HepG2 (cell line): ENCODE results near the gene MARS1. TPM values are rescaled to one million over a fixed set of nuclear protein-coding genes. Genes with fewer than 3 reads are reported as not detected.

Experiments
- ATF7 ChIP-seq, 2 experiments: fragments of 450-650 bp in 1 of 2; sonication (generic) in 1 of 2; formaldehyde crosslinking in 1 of 2; IDR thresholded peaks; 2 replicates each; pipeline versions ENCODE4 v1.4.0 to v1.6.1; 2016 to 2020; ENCODE audit warnings: antibody characterized with exemption in 1 of 2, mild to moderate bottlenecking in 1 of 2, missing genetic modification reagents in 1 of 2
- KLF16 ChIP-seq, 2 experiments: sonication (generic) in 1 of 2; formaldehyde crosslinking in 1 of 2; IDR thresholded peaks; 2 replicates each; pipeline versions ENCODE4 v1.6.1 to v1.8.0; 2016 to 2023; ENCODE audit warnings: missing genetic modification reagents in 2 of 2, missing compliant biosample characterization in 1 of 2
- MATR3 ChIP-seq: sonication (generic); formaldehyde crosslinking; IDR thresholded peaks from 2 replicates; pipeline ENCODE4 v1.4.0; 2020; ENCODE audit warnings: missing genetic modification reagents
- MTA3 ChIP-seq: sonication (generic); formaldehyde crosslinking; IDR thresholded peaks from 2 replicates; pipeline ENCODE4 v1.4.0; 2020; ENCODE audit warnings: missing genetic modification reagents
- MXD4 ChIP-seq: IDR thresholded peaks from 2 replicates; pipeline ENCODE4 v1.6.1; 2016; ENCODE audit warnings: mild to moderate bottlenecking, missing biosample characterization, missing genetic modification reagents
- PITX1 ChIP-seq: sonication (generic); formaldehyde crosslinking; IDR thresholded peaks from 2 replicates; pipeline ENCODE4 v1.5.1; 2020; ENCODE audit warnings: mild to moderate bottlenecking, missing genetic modification reagents
- SALL2 ChIP-seq: sonication (generic); formaldehyde crosslinking; IDR thresholded peaks from 2 replicates; pipeline ENCODE4 v1.8.1; 2023; ENCODE audit warnings: mild to moderate bottlenecking, missing genetic modification reagents, inconsistent platforms
- SATB2 ChIP-seq: sonication (generic); formaldehyde crosslinking; IDR thresholded peaks from 2 replicates; pipeline ENCODE4 v1.5.0; 2020; ENCODE audit warnings: missing genetic modification reagents
- ZFP36 ChIP-seq: fragments of 150-350 bp; IDR thresholded peaks from 2 replicates; pipeline ENCODE4 v1.6.1; 2018; ENCODE audit warnings: borderline replicate concordance, low read length, low read depth; ENCODE audit not compliant: partially characterized antibody
- ZFP41 ChIP-seq: sonication (generic); formaldehyde crosslinking; IDR thresholded peaks from 2 replicates; pipeline ENCODE4 v1.4.0; 2020; ENCODE audit warnings: mild to moderate bottlenecking, missing genetic modification reagents, borderline replicate concordance
- ZNF577 ChIP-seq: sonication (generic); formaldehyde crosslinking; IDR thresholded peaks from 2 replicates; pipeline ENCODE4 v1.4.0; 2020; ENCODE audit warnings: mild to moderate bottlenecking, low read depth, missing genetic modification reagents, borderline replicate concordance
- ZNF607 ChIP-seq: sonication (generic); formaldehyde crosslinking; IDR thresholded peaks from 2 replicates; pipeline ENCODE4 v1.5.1; 2020; ENCODE audit warnings: missing genetic modification reagents, mild to moderate bottlenecking, borderline replicate concordance
- polyA plus RNA-seq, 8 experiments: library from polyadenylated mRNA; depleted of rRNA in 3 of 8; stranded (reverse) in 7 of 8; unstranded in 1 of 8; fragments of >200 nt; fragmentation: Illumina TruSeq in 4 of 8; extraction: Trizol in 4 of 8; gene quantifications; 2 replicates each; pipeline versions ENCODE4 v1.2.1 to v1.2.3, GENCODE V29; 2011 to 2016; ENCODE audit warnings: low read depth in 4 of 8, missing spikeins in 1 of 8, mixed read lengths in 1 of 8; ENCODE audit not compliant: insufficient read depth in 1 of 8
- total RNA-seq, 5 experiments: library from RNA; depleted of rRNA; stranded (reverse); fragments of >200 nt; fragmentation: Illumina TruSeq; extraction: Trizol; gene quantifications; 2 replicates each; pipeline ENCODE4 v1.2.3, GENCODE V29; 2016; ENCODE audit warnings: low read depth in 1 of 5
- TF ChIP-seq, protein P1 (sequence below): sonication (generic); formaldehyde crosslinking; IDR thresholded peaks from 2 replicates; pipeline ENCODE4 v1.4.0; 2020; ENCODE audit warnings: mild to moderate bottlenecking, missing genetic modification reagents
- TF ChIP-seq, protein P2 (sequence below): sonication (generic); formaldehyde crosslinking; IDR thresholded peaks from 2 replicates; pipeline ENCODE4 v1.4.0; 2020; ENCODE audit warnings: missing genetic modification reagents, mild to moderate bottlenecking, borderline replicate concordance

MARS1 gene
- total and polyA plus RNA-seq, 2 of the 13 experiments (the other 11 are each of a cell fraction or from before 2014, with no cell fraction given): 115 to 181 TPM

DNA sequence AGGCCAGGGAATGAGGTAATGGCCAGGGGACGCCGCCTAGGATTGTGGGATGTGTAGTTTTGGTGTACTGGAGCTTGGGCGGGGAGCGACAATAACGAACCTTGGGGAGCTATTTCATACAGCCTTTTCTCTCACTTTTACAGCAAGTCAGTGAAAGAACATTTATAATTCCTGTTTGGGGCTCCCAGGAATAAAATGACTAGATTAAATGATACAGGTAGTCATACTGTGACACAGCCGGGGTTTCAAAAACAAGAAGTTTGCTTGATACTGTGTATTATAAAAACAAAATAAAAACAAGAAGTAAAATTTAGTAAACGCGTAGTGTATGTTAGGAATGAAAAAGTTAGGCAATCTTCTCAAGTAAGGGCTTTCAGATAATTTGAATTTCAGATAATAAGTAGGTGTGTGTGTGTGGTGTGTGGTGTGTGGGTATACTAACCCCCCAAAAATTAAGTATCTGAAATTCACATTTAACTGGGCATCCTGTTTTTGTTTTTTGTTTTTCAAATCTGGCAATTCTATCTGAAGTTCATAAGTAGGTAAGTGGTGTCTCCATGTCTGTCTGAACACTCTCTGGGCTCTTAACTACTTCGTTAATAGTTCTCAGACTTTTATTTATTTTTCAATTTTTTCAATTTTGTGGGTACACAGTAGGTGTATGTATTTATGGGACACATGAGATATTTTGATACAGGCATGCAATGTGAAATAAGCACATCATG is 59.6 kb downstream of the MARS1 start (continued):
- TF ChIP-seq, protein P1, sequence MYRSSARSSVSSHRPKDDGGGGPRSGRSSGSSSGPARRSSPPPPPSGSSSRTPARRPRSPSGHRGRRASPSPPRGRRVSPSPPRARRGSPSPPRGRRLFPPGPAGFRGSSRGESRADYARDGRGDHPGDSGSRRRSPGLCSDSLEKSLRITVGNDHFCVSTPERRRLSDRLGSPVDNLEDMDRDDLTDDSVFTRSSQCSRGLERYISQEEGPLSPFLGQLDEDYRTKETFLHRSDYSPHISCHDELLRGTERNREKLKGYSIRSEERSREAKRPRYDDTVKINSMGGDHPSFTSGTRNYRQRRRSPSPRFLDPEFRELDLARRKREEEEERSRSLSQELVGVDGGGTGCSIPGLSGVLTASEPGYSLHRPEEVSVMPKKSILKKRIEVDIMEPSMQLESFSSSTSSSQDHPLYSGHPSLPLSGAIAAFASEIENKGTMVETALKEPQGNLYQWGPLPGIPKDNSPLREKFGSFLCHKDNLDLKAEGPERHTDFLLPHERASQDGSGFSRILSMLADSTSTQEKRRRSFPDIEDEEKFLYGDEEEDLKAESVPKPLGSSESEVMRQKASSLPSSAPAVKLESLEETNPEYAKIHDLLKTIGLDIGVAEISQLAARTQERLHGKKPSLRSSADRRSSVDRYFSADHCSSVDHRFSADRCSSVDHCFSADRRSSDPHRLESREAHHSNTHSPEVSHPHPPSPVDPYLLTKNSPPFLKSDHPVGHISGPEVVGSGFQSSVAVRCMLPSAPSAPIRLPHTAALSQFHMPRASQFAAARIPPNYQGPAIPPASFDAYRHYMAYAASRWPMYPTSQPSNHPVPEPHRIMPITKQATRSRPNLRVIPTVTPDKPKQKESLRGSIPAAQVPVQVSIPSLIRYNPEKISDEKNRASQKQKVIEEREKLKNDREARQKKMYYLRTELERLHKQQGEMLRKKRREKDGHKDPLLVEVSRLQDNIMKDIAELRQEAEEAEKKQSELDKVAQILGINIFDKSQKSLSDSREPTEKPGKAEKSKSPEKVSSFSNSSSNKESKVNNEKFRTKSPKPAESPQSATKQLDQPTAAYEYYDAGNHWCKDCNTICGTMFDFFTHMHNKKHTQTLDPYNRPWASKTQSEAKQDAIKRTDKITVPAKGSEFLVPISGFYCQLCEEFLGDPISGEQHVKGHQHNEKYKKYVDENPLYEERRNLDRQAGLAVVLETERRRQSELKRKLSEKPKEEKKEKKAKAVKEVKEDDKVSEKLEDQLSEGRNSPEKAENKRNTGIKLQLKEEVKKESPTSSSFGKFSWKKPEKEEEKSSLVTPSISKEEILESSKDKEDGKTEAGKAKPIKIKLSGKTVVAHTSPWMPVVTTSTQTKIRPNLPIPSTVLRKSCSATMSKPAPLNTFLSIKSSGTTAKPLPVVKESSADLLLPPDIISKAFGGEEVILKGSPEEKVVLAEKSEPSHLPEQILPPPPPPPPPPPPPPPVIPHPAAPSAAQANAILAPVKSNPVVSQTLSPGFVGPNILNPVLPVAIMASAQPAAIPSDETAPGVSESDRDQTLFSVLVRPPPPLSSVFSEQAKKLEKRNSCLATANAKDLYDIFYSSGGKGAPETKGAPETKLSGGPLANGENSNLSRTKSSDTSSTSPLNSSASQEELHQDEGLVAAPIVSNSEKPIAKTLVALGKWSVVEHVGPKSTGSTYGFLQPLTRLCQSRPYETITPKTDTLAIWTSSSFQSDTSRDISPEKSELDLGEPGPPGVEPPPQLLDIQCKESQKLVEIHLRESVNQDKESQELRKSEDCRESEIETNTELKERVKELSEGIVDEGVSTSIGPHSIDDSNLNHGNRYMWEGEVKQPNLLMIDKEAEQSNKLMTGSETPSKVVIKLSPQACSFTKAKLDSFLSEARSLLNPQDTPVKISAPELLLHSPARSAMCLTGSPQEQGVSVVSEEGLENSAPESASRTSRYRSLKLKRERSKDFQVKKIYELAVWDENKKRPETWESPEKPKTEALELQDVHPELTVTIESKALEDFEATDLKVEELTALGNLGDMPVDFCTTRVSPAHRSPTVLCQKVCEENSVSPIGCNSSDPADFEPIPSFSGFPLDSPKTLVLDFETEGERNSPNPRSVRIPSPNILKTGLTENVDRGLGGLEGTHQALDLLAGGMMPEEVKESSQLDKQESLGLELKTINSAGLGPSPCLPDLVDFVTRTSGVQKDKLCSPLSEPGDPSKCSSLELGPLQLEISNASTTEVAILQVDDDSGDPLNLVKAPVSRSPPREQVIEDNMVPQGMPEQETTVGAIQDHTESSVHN: no peak
- TF ChIP-seq ATF7 (IDR thresholded peaks at IDR 0.05) (peak; percentile 92; the same call in 1 of the 2 replicates), ATF7 (CRISPR knock-in tag; IDR thresholded peaks at IDR 0.05) (peak; percentile 97; the same call in 1 of the 2 replicates), SALL2 (no peak), SATB2 (CRISPR knock-in tag) (no peak), MXD4 (CRISPR knock-in tag) (no peak), PITX1 (CRISPR knock-in tag) (no peak), ZFP41 (no peak), ZFP36 (no peak), ZNF577 (CRISPR knock-in tag) (no peak), MATR3 (CRISPR knock-in tag) (no peak), KLF16 (CRISPR knock-in tag; IDR thresholded peaks at IDR 0.05) (peak in 1 of 2 experiments; percentile 73; a peak in 1 of 4 replicates), MTA3 (CRISPR knock-in tag) (no peak), ZNF607 (0 out of 2 replicates have a peak, but pooled peaks have one; percentile 7)
- TF ChIP-seq, protein P2, sequence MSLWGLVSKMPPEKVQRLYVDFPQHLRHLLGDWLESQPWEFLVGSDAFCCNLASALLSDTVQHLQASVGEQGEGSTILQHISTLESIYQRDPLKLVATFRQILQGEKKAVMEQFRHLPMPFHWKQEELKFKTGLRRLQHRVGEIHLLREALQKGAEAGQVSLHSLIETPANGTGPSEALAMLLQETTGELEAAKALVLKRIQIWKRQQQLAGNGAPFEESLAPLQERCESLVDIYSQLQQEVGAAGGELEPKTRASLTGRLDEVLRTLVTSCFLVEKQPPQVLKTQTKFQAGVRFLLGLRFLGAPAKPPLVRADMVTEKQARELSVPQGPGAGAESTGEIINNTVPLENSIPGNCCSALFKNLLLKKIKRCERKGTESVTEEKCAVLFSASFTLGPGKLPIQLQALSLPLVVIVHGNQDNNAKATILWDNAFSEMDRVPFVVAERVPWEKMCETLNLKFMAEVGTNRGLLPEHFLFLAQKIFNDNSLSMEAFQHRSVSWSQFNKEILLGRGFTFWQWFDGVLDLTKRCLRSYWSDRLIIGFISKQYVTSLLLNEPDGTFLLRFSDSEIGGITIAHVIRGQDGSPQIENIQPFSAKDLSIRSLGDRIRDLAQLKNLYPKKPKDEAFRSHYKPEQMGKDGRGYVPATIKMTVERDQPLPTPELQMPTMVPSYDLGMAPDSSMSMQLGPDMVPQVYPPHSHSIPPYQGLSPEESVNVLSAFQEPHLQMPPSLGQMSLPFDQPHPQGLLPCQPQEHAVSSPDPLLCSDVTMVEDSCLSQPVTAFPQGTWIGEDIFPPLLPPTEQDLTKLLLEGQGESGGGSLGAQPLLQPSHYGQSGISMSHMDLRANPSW (CRISPR knock-in tag): no peak
